GM10266 (cell line): ENCODE measurements around the gene TNNI3K.
A peak's percentile ranks its signal among the peaks of the same experiment; 100 is the strongest.

Experiments
- DNase-seq: peaks from one replicate; pipeline ENCODE4 v3.0.0; 2012; ENCODE audit errors: extremely low spot score
- CTCF ChIP-seq: IDR thresholded peaks from 2 replicates; pipeline ENCODE4 v1.5.1; 2012; ENCODE audit warnings: mild to moderate bottlenecking, low read depth; ENCODE audit not compliant: control insufficient read depth, insufficient read depth; ENCODE audit errors: missing control alignments

Gene TNNI3K

GRCh38 chr1:74388855-74389254 is 153.7 kb downstream of the TNNI3K start:
- no peak for DNase-seq

DNA sequence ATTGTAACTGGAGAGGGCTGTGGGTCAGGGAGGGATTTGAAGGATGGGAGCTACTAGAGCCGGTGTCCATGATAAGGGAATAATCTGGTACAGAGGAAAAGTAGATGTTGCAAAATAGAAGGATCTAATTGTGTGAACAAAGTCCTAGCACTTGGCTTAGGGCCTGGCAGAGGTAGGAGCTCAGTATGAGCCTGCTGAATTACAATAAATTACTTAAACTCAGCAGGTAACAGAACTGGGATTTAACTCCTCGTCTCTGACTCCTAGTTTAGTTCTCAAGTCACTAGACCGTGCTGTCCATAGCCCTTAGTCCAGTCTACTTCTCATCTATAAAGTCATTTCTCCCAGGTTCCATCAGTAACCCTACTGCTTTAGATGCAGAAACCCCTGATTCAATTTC is 157.0 kb downstream of the TNNI3K start:
- DNase-seq, result no peak
- no peak for TF ChIP-seq CTCF

More at GRCh38 chr1:74388855-74389254, 153.7 kb downstream of the TNNI3K start:
- no peak for TF ChIP-seq CTCF

GRCh38 chr1:74392840-74393239 is 157.7 kb downstream of the TNNI3K start:
- no peak for TF ChIP-seq CTCF
- DNase-seq, result no peak

GRCh38 chr1:74395571-74395970 is 160.4 kb downstream of the TNNI3K start:
- DNase-seq, result no peak
- TF ChIP-seq CTCF, result no peak

DNA sequence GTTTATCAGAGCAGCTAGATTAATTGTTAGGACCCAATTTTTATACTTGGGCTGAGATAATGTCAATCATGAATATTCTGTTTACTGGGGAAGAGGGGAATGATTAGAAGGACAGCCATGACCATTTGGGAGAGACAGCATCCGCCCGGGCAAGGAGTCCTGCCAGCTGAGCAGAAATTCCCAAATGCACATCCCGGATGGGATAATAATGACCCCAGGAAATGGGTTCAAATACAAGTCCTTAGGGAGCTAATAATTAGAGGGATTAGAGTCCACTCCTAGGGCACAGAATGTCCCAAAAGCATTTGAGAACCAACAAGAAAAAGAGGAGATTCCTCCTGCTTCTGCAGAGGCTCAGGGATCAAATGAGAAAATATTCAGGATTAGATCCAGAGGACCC is 161.3 kb downstream of the TNNI3K start:
- no peak for TF ChIP-seq CTCF
- DNase-seq, result no peak

DNA sequence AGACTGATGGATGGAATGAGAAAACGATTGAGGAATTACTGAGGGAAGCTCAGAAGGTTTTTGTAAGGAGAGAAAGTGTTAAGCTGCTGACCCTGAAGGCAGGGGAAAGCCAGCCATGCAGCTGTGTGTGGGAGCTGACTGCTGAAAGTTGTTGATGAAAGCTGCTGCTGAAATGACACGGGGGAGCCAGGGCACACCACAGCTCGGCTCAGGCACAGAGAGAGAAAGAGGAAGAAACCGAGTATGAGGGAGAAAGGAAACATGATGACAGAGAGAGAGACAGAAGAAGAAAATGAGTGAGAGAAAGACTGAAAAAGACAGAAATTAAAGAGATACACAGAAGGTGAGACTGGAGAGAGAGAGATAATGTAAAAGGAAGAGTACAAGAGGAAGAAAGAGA is 161.7 kb downstream of the TNNI3K start:
- DNase-seq, result peak; percentile 7

GRCh38 chr1:74399249-74399648 is 164.1 kb downstream of the TNNI3K start:
- DNase-seq, result peak; percentile 5
- no peak for TF ChIP-seq CTCF

More for the DNA sequence above, 161.7 kb downstream of the TNNI3K start:
- no peak for TF ChIP-seq CTCF
